ENCODE results near the gene TACR2.

The TACR2 gene

DNA sequence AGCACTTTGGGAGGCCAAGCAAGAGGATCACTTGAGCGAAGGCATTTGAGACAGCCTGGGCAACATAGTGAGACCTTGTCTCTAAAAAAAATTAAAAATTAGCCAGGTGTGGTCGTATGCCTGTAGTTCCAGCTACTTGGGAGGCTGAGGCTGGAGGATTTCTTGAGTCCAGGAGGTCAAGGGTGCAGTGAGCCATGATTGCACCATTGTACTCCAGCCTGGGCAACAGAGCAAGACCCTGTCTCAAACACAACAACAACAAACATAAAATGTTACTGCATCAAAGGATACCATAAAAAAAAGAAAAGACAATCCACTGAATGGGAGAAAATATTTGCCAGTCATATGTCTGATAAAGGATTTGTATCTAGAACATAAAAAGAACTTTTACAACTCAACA lies 60.5 kb downstream of the TACR2 start:
- ATAC-seq (ENCODE audit: low read depth) = no peak
- Mint-ChIP-seq H3K9me3 (no peaks in the 10 kb centered on the region), H3K36me3 (peaks cover 9% of the 10 kb centered on the region), H3K27me3 (no peaks in the 10 kb centered on the region), H3K4me1 (peaks cover 25% of the 10 kb centered on the region), H3K4me3 (no peak overlapping the region), H3K27ac (no peak overlapping the region)
- DNase-seq (ENCODE audit: low spot score in 2 of 2) = no peak

GRCh38 chr10:69353977-69354635 lies 62.6 kb downstream of the TACR2 start:
- no peak for DNase-seq (ENCODE audit: low spot score in 2 of 2)
- no peak overlapping the region for H3K4me3 Mint-ChIP-seq
- H3K9me3 Mint-ChIP-seq = no peaks in the 10 kb centered on the region
- H3K4me1 Mint-ChIP-seq = peaks cover 16% of the 10 kb centered on the region
- H3K27ac Mint-ChIP-seq = peak overlapping the region; percentile 69
- no peaks in the 10 kb centered on the region for H3K27me3 Mint-ChIP-seq
- peaks cover 5% of the 10 kb centered on the region for H3K36me3 Mint-ChIP-seq
- no peak for ATAC-seq (ENCODE audit: low read depth)
